Cardiac fibroblast (primary cell): Measurements from ENCODE around the gene TENT5A.
A peak's percentile ranks its signal among the peaks of the same experiment; 100 is the strongest.
"Not testable (repeated sequence)": the region's sequence is repeated elsewhere in the genome, so short reads cannot be mapped to it uniquely, and the experiment has no call there.

Experiments used
- DNase-seq, 2 donors: peaks; one replicate each; pipeline versions ENCODE4 v3.0.0 to v3.0.0-alpha.2; 2010; ENCODE audit warnings: low read depth in 2 of 2
- H3K4me3 ChIP-seq, 2 donors: replicated peaks in 1 of 2; 1 replicate in 1 of 2; 2 replicates in 1 of 2; pipeline ENCODE4 v1.5.1; 2011; ENCODE audit warnings: low read depth in 2 of 2, low read length in 2 of 2, mild to moderate bottlenecking in 2 of 2, moderate library complexity in 1 of 2
- TF ChIP-seq, protein P1 (sequence below): IDR thresholded peaks from one replicate; pipeline ENCODE4 v1.5.1; 2011; ENCODE audit warnings: low read depth, mild to moderate bottlenecking, low read length, inconsistent platforms

Gene TENT5A

DNA sequence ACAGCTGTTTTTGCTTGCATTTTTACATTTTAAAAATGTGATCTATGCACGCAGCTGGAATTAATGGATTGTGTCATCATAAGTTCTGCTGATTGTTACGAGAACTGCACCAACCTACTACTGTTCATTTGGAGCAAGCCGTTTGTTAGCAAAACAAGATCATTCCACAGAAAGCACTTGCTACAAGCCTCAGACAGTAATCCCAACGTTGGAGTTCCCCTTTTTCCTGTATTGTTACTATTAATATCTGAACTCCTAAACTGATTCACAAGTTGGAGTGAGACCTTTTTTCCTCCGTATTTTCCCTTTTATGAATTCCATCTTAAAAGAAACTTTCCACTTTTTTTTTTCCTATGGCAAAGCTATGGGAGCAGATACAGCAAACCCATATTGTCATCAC, 3.5 kb downstream of the TENT5A start:
- DNase-seq: peak in 1 of 2 donors; percentile 31
- TF ChIP-seq, protein P1, sequence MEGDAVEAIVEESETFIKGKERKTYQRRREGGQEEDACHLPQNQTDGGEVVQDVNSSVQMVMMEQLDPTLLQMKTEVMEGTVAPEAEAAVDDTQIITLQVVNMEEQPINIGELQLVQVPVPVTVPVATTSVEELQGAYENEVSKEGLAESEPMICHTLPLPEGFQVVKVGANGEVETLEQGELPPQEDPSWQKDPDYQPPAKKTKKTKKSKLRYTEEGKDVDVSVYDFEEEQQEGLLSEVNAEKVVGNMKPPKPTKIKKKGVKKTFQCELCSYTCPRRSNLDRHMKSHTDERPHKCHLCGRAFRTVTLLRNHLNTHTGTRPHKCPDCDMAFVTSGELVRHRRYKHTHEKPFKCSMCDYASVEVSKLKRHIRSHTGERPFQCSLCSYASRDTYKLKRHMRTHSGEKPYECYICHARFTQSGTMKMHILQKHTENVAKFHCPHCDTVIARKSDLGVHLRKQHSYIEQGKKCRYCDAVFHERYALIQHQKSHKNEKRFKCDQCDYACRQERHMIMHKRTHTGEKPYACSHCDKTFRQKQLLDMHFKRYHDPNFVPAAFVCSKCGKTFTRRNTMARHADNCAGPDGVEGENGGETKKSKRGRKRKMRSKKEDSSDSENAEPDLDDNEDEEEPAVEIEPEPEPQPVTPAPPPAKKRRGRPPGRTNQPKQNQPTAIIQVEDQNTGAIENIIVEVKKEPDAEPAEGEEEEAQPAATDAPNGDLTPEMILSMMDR: no peak
- H3K4me3 ChIP-seq: no peak overlapping the region

DNA sequence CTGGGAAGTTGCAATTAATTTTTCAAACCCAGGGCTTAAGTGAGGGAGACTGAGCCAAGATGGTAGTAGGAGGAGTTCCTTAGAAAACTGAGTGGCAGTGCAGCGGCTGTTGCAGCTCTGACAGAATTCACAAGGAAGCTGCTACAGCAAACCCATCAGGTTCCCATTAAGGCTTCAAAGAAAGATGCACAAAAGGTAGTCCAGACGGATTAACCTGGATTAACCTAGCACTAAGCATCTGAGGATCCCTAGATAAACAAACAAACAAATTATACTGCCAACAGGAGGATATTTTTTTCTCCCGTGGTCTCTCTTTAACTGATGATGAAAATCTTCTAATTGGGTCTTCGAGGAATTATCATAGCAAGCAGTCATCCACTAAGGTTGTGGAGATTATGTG, 5.2 kb downstream of the TENT5A start:
- TF ChIP-seq, protein P1: no peak
- no peak overlapping the region for H3K4me3 ChIP-seq
- no peak for DNase-seq

DNA sequence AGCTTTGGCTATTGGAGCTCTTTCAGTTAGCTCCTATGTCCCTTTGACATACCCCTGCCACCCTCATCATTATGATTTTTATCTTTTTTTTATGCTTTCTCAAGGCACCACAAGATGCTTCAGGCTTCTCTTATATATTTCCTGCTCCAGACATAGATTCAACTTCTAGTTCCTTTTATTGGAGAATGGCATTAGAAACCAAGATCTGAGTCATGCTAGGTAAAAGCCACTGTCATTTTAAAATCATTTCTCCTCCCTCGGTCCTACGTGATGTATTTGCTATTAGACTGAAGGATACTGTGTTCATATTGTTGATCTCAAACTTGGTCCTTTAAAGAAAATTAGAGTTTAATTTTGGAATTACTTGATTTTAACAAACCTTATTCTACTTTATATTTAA, 8.3 kb downstream of the TENT5A start:
- DNase-seq: no peak
- H3K4me3 ChIP-seq: no peak overlapping the region
- TF ChIP-seq, protein P1: no peak

DNA sequence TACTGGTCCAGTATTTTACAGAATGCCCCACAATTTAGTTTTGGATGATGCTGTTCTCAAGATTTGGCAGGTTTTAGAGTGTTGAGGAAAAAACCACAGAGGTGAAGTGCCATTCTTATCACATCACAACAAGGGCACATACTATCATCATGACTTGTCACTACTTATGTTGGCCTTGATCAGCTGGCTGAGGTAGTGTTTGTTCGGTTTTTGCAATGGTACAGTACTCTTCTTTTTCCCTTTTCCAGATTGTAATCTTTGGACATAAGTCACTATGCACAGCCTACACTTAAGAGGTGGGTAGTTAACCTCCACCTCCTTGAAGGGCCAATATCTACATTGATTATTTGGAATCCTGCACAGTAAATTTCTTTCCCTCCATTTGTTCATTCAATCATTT, 8.8 kb downstream of the TENT5A start:
- TF ChIP-seq, protein P1: no peak
- DNase-seq: peak in 1 of 2 donors; percentile 14
- H3K4me3 ChIP-seq: no peak overlapping the region

DNA sequence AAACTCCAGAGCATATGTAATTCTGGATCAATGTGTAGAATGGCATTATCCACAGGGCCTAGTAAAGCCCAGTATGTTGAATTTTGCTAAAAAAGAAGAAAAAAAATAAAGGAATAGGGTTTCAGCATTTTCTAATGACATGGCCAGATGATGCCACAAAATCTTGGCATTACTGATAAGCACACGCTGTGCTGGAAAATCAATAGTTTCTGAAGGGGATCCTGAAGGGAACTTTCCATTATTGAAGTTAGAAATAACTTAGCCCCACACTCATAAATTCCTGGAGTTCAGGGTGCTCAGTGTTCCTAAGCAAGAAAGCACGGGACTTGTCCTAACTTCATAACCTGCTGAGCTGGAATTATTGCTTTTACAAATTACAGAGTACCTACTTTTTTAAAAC, 10.8 kb downstream of the TENT5A start:
- TF ChIP-seq, protein P1: no peak
- H3K4me3 ChIP-seq: no peak overlapping the region

DNA sequence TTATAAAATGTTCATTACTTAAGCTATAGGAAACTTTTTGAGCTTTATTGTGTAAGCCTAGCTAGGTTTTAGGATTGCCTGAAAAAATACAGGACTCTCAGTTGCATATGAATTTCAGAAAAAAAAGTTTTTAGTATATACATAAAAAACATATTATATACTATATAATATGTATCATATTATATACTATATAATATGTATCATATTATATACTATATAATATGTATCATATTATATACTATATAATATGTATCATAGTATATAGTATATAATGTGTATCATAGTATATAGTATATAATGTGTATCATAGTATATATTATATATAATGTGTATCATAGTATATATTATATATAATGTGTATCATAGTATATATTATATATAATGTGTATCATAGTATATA, 11.9 kb downstream of the TENT5A start:
- not testable (repeated sequence) for H3K4me3 ChIP-seq, DNase-seq

More for the DNA sequence above, 10.8 kb downstream of the TENT5A start:
- DNase-seq: no peak

DNA sequence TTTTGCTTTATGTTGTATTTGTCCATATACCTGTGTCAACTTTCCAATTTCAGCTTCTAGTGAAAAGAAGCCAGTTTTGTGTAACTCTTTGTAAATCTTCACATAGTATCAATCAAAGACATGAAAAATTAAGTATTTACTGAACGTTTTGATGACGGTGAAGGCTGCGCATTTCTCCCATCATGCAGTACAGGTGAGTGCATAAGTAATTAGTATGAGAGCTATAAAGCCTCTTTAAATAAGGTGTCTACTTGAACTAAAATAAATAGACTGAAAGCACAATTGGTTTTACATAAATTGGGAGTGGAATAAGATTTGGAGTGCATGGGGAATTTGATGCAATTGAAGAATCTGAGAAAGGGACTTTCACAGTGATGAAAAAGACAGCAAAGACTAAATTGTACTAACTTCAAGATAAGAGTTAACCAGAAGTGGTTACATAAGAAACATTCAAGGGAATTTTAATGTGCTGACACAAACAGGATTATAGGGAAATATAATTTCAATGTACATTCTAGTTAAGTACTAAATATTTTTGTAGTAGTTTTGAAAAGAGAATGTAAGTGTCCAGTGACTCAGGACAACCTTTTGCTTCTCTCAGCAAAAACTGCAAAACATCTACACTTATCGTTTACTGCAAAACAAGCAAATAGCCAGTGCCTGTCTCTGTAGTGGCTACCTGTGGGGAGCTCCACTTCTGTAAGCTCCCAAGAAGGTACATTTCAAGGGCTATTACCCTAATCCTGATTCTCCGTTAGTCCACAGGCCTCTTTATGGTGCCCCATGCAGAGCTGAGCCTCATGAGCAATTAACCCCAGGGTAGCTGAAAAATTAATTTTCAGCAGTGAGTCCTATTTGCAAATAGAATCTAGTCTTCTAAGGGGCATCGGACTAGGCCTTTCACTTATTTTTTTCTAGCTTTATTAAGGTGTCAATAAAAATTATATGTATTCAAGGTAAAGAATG, 13.0 kb downstream of the TENT5A start:
- DNase-seq: no peak
- H3K4me3 ChIP-seq: no peak overlapping the region
- TF ChIP-seq, protein P1: no peak
